ENCODE measurements around the gene NCAN. TPM values are rescaled to one million over a fixed set of nuclear protein-coding genes. Genes with fewer than 3 reads are reported as not detected.

Gene NCAN
- total and polyA plus RNA-seq, 9 of the 15 experiments (the other 6 are each of a cell fraction or from before 2014, with no cell fraction given), result 0.04 TPM; not detected in 8

DNA sequence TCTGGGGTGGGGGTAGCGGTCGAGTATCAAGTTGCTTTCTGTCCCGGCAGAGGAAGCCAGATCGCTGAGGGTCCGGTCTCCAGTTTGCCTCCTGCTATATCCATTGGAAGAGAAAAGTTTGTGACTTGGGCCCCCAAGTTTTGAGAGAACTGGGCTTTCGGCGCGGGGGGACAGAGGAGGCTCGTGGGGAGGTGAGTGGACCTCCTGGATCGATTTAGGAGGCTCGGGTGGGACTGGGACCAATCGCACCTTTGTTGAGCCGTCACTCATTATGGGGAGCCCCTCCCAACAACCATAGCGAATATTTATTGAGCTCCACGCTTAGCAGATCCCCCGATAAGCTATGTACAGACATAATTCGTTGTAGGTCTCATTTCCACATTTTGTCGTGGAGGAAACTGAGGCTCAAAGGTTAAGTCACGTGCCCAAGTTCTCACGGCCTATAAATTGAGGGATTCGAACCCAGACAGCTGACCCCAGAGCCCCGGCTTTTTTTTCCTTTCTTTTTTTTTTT lies 18.8 kb upstream of the NCAN start (continued):
- TF ChIP-seq REST (IDR thresholded peaks at IDR 0.05; ENCODE audit: borderline replicate concordance), result no peak
- TF ChIP-seq REST (CRISPR knock-in tag; IDR thresholded peaks at IDR 0.05; ENCODE audit: low read depth), result no peak
- TF ChIP-seq, protein P1, sequence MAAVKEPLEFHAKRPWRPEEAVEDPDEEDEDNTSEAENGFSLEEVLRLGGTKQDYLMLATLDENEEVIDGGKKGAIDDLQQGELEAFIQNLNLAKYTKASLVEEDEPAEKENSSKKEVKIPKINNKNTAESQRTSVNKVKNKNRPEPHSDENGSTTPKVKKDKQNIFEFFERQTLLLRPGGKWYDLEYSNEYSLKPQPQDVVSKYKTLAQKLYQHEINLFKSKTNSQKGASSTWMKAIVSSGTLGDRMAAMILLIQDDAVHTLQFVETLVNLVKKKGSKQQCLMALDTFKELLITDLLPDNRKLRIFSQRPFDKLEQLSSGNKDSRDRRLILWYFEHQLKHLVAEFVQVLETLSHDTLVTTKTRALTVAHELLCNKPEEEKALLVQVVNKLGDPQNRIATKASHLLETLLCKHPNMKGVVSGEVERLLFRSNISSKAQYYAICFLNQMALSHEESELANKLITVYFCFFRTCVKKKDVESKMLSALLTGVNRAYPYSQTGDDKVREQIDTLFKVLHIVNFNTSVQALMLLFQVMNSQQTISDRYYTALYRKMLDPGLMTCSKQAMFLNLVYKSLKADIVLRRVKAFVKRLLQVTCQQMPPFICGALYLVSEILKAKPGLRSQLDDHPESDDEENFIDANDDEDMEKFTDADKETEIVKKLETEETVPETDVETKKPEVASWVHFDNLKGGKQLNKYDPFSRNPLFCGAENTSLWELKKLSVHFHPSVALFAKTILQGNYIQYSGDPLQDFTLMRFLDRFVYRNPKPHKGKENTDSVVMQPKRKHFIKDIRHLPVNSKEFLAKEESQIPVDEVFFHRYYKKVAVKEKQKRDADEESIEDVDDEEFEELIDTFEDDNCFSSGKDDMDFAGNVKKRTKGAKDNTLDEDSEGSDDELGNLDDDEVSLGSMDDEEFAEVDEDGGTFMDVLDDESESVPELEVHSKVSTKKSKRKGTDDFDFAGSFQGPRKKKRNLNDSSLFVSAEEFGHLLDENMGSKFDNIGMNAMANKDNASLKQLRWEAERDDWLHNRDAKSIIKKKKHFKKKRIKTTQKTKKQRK (IDR thresholded peaks at IDR 0.05; ENCODE audit: borderline replicate concordance, low read depth, low read length), result no peak
- TF ChIP-seq, protein P2, sequence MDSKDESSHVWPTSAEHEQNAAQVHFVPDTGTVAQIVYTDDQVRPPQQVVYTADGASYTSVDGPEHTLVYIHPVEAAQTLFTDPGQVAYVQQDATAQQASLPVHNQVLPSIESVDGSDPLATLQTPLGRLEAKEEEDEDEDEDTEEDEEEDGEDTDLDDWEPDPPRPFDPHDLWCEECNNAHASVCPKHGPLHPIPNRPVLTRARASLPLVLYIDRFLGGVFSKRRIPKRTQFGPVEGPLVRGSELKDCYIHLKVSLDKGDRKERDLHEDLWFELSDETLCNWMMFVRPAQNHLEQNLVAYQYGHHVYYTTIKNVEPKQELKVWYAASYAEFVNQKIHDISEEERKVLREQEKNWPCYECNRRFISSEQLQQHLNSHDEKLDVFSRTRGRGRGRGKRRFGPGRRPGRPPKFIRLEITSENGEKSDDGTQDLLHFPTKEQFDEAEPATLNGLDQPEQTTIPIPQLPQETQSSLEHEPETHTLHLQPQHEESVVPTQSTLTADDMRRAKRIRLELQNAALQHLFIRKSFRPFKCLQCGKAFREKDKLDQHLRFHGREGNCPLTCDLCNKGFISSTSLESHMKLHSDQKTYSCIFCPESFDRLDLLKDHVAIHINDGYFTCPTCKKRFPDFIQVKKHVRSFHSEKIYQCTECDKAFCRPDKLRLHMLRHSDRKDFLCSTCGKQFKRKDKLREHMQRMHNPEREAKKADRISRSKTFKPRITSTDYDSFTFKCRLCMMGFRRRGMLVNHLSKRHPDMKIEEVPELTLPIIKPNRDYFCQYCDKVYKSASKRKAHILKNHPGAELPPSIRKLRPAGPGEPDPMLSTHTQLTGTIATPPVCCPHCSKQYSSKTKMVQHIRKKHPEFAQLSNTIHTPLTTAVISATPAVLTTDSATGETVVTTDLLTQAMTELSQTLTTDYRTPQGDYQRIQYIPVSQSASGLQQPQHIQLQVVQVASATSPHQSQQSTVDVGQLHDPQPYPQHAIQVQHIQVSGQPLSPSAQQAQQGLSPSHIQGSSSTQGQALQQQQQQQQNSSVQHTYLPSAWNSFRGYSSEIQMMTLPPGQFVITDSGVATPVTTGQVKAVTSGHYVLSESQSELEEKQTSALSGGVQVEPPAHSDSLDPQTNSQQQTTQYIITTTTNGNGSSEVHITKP (IDR thresholded peaks at IDR 0.05; ENCODE audit: partially characterized antibody), result peak; percentile 7
- no peak for TF ChIP-seq ZNF184 (CRISPR knock-in tag; IDR thresholded peaks at IDR 0.05)
- peak; percentile 71 for TF ChIP-seq RAD51 (IDR thresholded peaks at IDR 0.05; ENCODE audit: borderline replicate concordance, low read depth)
- no peak for TF ChIP-seq RAD21 (CRISPR knock-in tag; conservative IDR thresholded peaks at IDR 0.05 in 1 of 2, IDR thresholded peaks at IDR 0.05 in 1 of 2)

Measured in K562 (cell line).